GM23338 (cell line): ENCODE measurements around the gene LRWD1. TPM values are rescaled to one million over a fixed set of nuclear protein-coding genes. Genes with fewer than 3 reads are reported as not detected.

Experiments
- ATAC-seq: fragments of 200-7000 bp; cut with Tn5 transposase; 3 replicates; pipeline ENCODE4 v1.9.1; 2020
- DNase-seq: peaks from one replicate; pipeline ENCODE4 v3.0.0-alpha.2; 2015; ENCODE audit warnings: low spot score
- H2AFZ ChIP-seq: fragments of 200-600 bp; sonication (generic); 2 replicates; pipeline ENCODE4 v1.8.0; 2016; ENCODE audit warnings: antibody characterized with exemption, mild to moderate bottlenecking, moderate library complexity
- H3F3A ChIP-seq: fragments of 200-600 bp; sonication (generic); replicated peaks from 2 replicates; pipeline ENCODE4 v1.8.0; 2017; ENCODE audit warnings: antibody characterized with exemption, mixed run types, low read depth
- H3K27ac ChIP-seq: fragments of 200-600 bp; sonication (generic); 2 replicates; pipeline ENCODE4 v1.6.1; 2016; ENCODE audit warnings: low read depth
- H3K27me3 ChIP-seq: fragments of 200-600 bp; sonication (generic); 2 replicates; pipeline ENCODE4 v1.8.0; 2016; ENCODE audit warnings: mild to moderate bottlenecking, mixed run types, moderate library complexity; ENCODE audit not compliant: insufficient read depth
- H3K36me3 ChIP-seq: fragments of 200-600 bp; sonication (generic); 2 replicates; pipeline ENCODE4 v1.8.0; 2016; ENCODE audit warnings: mild to moderate bottlenecking; ENCODE audit not compliant: insufficient read depth
- H3K4me1 ChIP-seq: fragments of 200-600 bp; sonication (generic); 2 replicates; pipeline ENCODE4 v1.8.0; 2016; ENCODE audit warnings: mild to moderate bottlenecking, moderate library complexity; ENCODE audit not compliant: insufficient read depth
- H3K4me2 ChIP-seq: fragments of 200-600 bp; sonication (generic); 2 replicates; pipeline ENCODE4 v1.7.1; 2017; ENCODE audit warnings: mixed run types
- H3K4me3 ChIP-seq: fragments of 200-600 bp; sonication (generic); 2 replicates; pipeline ENCODE4 v1.6.1; 2016; ENCODE audit warnings: mixed run types
- H3K79me2 ChIP-seq: fragments of 200-600 bp; sonication (generic); replicated peaks from 2 replicates; pipeline ENCODE4 v1.8.0; 2017; ENCODE audit warnings: mild to moderate bottlenecking; ENCODE audit not compliant: insufficient read depth
- H3K9me2 ChIP-seq: fragments of 200-600 bp; sonication (generic); 2 replicates; pipeline ENCODE4 v1.8.0; 2017; ENCODE audit not compliant: insufficient read depth
- H4K20me1 ChIP-seq: fragments of 200-600 bp; sonication (generic); replicated peaks from 2 replicates; pipeline ENCODE4 v1.8.0; 2017; ENCODE audit warnings: mild to moderate bottlenecking; ENCODE audit not compliant: insufficient read depth
- H3K27ac Mint-ChIP-seq: 2 replicates; pipeline ENCODE4 v1.8.0; 2020; ENCODE audit warnings: inconsistent platforms, mild to moderate bottlenecking, moderate library complexity, mixed read lengths
- H3K27me3 Mint-ChIP-seq: 3 replicates; pipeline ENCODE4 v1.8.0; 2022; ENCODE audit warnings: low read depth, mild to moderate bottlenecking, moderate library complexity, mixed read lengths, inconsistent platforms; ENCODE audit not compliant: insufficient read depth, poor library complexity
- H3K36me3 Mint-ChIP-seq: 3 replicates; pipeline ENCODE4 v1.8.0; 2021; ENCODE audit warnings: low read depth, mild to moderate bottlenecking, inconsistent platforms, moderate library complexity, mixed read lengths
- H3K4me1 Mint-ChIP-seq: 3 replicates; pipeline ENCODE4 v1.8.0; 2020; ENCODE audit warnings: mild to moderate bottlenecking, inconsistent platforms, mixed read lengths
- H3K4me3 Mint-ChIP-seq: 3 replicates; pipeline ENCODE4 v1.8.0; 2021; ENCODE audit warnings: moderate library complexity, mild to moderate bottlenecking, inconsistent platforms, mixed read lengths
- H3K9me3 Mint-ChIP-seq: 3 replicates; pipeline ENCODE4 v1.8.0; 2020; ENCODE audit warnings: moderate library complexity, mild to moderate bottlenecking, inconsistent platforms, mixed read lengths
- CREB1 ChIP-seq: fragments of 250-450 bp; sonication (Bioruptor Pico); IDR thresholded peaks from 2 replicates; pipeline ENCODE4 v1.5.0; 2020; ENCODE audit warnings: low read depth, mild to moderate bottlenecking, moderate library complexity
- ETS1 ChIP-seq: IDR thresholded peaks from 2 replicates; pipeline ENCODE4 v1.6.1; 2016; ENCODE audit warnings: antibody characterized with exemption
- EZH2 ChIP-seq: fragments of 200-600 bp; sonication (generic); IDR thresholded peaks from one replicate; pipeline ENCODE4 v1.8.0; 2017; ENCODE audit warnings: antibody characterized with exemption, mild to moderate bottlenecking, low read depth; ENCODE audit not compliant: unreplicated experiment
- EZH2phosphoT487 ChIP-seq: fragments of 200-600 bp; sonication (generic); IDR thresholded peaks from one replicate; pipeline ENCODE4 v1.8.1; 2018; ENCODE audit warnings: antibody characterized with exemption; ENCODE audit not compliant: unreplicated experiment
- JUNB ChIP-seq: IDR thresholded peaks from one replicate; pipeline ENCODE4 v1.6.1; 2016; ENCODE audit warnings: antibody characterized with exemption; ENCODE audit not compliant: unreplicated experiment
- NANOG ChIP-seq: IDR thresholded peaks from 2 replicates; pipeline ENCODE4 v1.6.1; 2016; ENCODE audit warnings: antibody characterized with exemption, borderline replicate concordance
- POLR2AphosphoS5 ChIP-seq: IDR thresholded peaks from 2 replicates; pipeline ENCODE4 v1.6.1; 2016; ENCODE audit warnings: antibody characterized with exemption, low read depth
- REST ChIP-seq: IDR thresholded peaks from one replicate; pipeline ENCODE4 v1.6.1; 2018; ENCODE audit warnings: antibody characterized with exemption; ENCODE audit not compliant: unreplicated experiment
- ZNF331 ChIP-seq: fragments of 250-450 bp; sonication (Bioruptor Pico); IDR thresholded peaks from 2 replicates; pipeline ENCODE4 v1.5.0; 2020; ENCODE audit warnings: low read depth, mild to moderate bottlenecking, moderate library complexity
- polyA plus RNA-seq: library from polyadenylated mRNA; unstranded; fragments of >200 nt; fragmentation: Nextera tagmentation; extraction: Ambion mirVana; gene quantifications from 2 replicates; pipeline ENCODE4 v1.2.1, GENCODE V29; 2016
- total RNA-seq: library from RNA; depleted of rRNA; stranded (reverse); fragments of >200 nt; shearing (Covaris generic); gene quantifications from 2 replicates; pipeline ENCODE4 v1.2.3, GENCODE V29; 2014

Gene LRWD1
- total and polyA plus RNA-seq, 2 experiments from 2014 or later, result 24.0 to 55.2 TPM

- TF ChIP-seq REST, result no peak
Measured at GRCh38 chr7:102455596-102455995, 9.2 kb upstream of the LRWD1 start (continued).

DNA sequence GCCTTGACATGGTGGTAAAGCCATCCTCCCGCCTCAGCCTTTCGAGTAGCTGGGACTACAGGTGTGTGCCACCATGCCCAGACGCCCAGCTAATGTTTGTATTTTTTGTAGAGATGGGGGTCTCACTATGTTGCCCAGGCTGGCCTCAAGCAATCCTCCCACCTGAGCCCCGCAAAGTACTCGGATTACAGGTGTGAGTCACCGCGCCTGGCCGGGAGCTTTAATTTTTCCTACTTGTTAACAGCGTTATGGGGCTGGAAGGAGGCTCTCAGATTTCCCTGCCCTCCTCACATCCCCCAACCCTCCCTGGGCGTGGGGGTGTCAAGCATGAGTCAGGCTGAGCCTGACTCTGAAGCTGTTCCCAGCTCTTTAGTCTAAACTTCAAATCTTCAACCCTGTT, 8.5 kb upstream of the LRWD1 start:
- Mint-ChIP-seq H3K27ac (no peak overlapping the region), H3K4me3 (no peak overlapping the region), H3K9me3 (no peaks in the 10 kb centered on the region), H3K27me3 (peaks cover 6% of the 10 kb centered on the region), H3K4me1 (peaks cover 3% of the 10 kb centered on the region; the same call in 1 of the 3 replicates), H3K36me3 (peaks cover 25% of the 10 kb centered on the region)
- Histone ChIP-seq H3K79me2 (no peaks in the 10 kb centered on the region), H3K4me2 (no peak overlapping the region), H4K20me1 (no peaks in the 10 kb centered on the region; the same call in 1 of the 2 replicates), H3K4me3 (no peak overlapping the region), H3K9me2 (no peaks in the 10 kb centered on the region), H3K27me3 (no peaks in the 10 kb centered on the region), H3K36me3 (peaks cover 7% of the 10 kb centered on the region; the same call in 1 of the 2 replicates), H3K4me1 (no peaks in the 10 kb centered on the region), H3F3A (no peaks in the 10 kb centered on the region), H3K27ac (no peak overlapping the region), H2AFZ (no peak overlapping the region)
- TF ChIP-seq NANOG (no peak), CREB1 (CRISPR knock-in tag) (no peak), ZNF331 (CRISPR knock-in tag) (no peak), ETS1 (no peak)
- ATAC-seq (no peak), DNase-seq (no peak)

GRCh38 chr7:102457352-102457924, 7.3 kb upstream of the LRWD1 start:
- Histone ChIP-seq H2AFZ (no peak overlapping the region), H3K36me3 (peaks cover 7% of the 10 kb centered on the region; the same call in 1 of the 2 replicates)
- no peak for TF ChIP-seq POLR2AphosphoS5
- TF ChIP-seq EZH2phosphoT487, result no peak
- no peak for TF ChIP-seq REST
- no peak for TF ChIP-seq NANOG
- TF ChIP-seq ZNF331 (CRISPR knock-in tag), result no peak
- TF ChIP-seq JUNB, result no peak
- TF ChIP-seq EZH2, result no peak

More at GRCh38 chr7:102457352-102457924, 7.3 kb upstream of the LRWD1 start:
- H3K4me1 ChIP-seq, result no peaks in the 10 kb centered on the region
- Mint-ChIP-seq H3K36me3 (peaks cover 25% of the 10 kb centered on the region), H3K9me3 (no peaks in the 10 kb centered on the region), H3K27me3 (peaks cover 6% of the 10 kb centered on the region), H3K4me1 (no peaks in the 10 kb centered on the region), H3K4me3 (no peak overlapping the region), H3K27ac (no peak overlapping the region)
- no peak overlapping the region for H3K4me2 ChIP-seq
- ATAC-seq (no peak), DNase-seq (no peak)
- H3K27ac ChIP-seq, result no peak overlapping the region
- H3K27me3 ChIP-seq, result no peaks in the 10 kb centered on the region
- H3K4me3 ChIP-seq, result no peak overlapping the region
- H3K79me2 ChIP-seq, result 0 out of 2 replicates have a peak, but pooled peaks cover 7% of the 10 kb centered on the region
- H4K20me1 ChIP-seq, result no peaks in the 10 kb centered on the region; the same call in 1 of the 2 replicates
- H3F3A ChIP-seq, result no peaks in the 10 kb centered on the region
- no peaks in the 10 kb centered on the region for H3K9me2 ChIP-seq
